HG03575 (cell line): ENCODE results near the gene STAT4.

Experiments
- ATAC-seq: cut with Tn5 transposase; IDR thresholded peaks from one replicate; pipeline ENCODE4 v1.9.1; 2021; ENCODE audit not compliant: unreplicated experiment, insufficient number of reproducible peaks, low FRiP score; ENCODE audit errors: extremely low read depth

The STAT4 gene

GRCh38 chr2:190987116-190987515 lies 163.7 kb downstream of the STAT4 start:
- no peak for ATAC-seq

GRCh38 chr2:190986221-190986953 lies 164.4 kb downstream of the STAT4 start:
- no peak for ATAC-seq

GRCh38 chr2:190984595-190984994 lies 166.2 kb downstream of the STAT4 start:
- no peak for ATAC-seq

- no peak for ATAC-seq
Measured at GRCh38 chr2:190982262-190983034, 168.3 kb downstream of the STAT4 start.

GRCh38 chr2:190981733-190982132 lies 169.1 kb downstream of the STAT4 start:
- ATAC-seq = no peak

- no peak for ATAC-seq
Measured at GRCh38 chr2:190981333-190981732, 169.5 kb downstream of the STAT4 start.

- ATAC-seq = no peak
Measured at GRCh38 chr2:190980630-190981209, 170.1 kb downstream of the STAT4 start.

- ATAC-seq = no peak
Measured at GRCh38 chr2:190979906-190980629, 170.7 kb downstream of the STAT4 start.
